Measurements from ENCODE around the gene RPL37A.

DNA sequence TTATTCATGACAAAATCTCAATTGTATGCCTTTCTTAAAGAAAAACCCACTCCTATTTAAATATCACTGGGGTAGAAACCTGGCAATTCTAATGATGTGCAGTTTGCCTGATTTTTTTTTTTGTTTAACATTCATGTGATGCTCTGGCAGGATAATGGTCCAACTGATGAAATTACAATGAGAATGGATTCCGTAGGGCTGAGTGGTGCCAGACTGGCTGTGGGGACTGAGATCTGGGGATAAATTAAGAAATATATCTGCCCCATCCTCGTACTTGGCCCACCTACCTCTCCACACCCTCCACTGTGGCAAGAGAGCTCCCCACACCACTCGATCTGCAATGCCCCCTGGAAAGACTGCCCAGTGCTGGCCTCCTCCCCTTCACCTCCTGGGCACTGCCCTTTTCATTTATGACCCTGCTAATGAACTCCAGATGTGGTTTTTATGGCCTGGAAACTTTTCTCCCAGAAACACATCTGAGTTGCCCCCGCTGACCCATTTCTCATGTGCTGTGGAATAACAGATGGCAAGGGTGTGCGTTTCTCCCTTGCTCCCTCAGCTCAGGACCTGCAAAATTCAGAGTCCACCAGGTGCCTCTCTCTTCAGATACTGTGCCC is 33.0 kb upstream of the RPL37A start:
- TF ChIP-seq, protein P1, sequence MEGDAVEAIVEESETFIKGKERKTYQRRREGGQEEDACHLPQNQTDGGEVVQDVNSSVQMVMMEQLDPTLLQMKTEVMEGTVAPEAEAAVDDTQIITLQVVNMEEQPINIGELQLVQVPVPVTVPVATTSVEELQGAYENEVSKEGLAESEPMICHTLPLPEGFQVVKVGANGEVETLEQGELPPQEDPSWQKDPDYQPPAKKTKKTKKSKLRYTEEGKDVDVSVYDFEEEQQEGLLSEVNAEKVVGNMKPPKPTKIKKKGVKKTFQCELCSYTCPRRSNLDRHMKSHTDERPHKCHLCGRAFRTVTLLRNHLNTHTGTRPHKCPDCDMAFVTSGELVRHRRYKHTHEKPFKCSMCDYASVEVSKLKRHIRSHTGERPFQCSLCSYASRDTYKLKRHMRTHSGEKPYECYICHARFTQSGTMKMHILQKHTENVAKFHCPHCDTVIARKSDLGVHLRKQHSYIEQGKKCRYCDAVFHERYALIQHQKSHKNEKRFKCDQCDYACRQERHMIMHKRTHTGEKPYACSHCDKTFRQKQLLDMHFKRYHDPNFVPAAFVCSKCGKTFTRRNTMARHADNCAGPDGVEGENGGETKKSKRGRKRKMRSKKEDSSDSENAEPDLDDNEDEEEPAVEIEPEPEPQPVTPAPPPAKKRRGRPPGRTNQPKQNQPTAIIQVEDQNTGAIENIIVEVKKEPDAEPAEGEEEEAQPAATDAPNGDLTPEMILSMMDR (IDR thresholded peaks at IDR 0.05; ENCODE audit: insufficient read depth, low read length), result no peak
- no peak for TF ChIP-seq GABPA (IDR thresholded peaks at IDR 0.05; ENCODE audit: low read depth)
- no peak for TF ChIP-seq POLR2AphosphoS5 (IDR thresholded peaks at IDR 0.05; ENCODE audit: low read depth)
- TF ChIP-seq, protein P2, sequence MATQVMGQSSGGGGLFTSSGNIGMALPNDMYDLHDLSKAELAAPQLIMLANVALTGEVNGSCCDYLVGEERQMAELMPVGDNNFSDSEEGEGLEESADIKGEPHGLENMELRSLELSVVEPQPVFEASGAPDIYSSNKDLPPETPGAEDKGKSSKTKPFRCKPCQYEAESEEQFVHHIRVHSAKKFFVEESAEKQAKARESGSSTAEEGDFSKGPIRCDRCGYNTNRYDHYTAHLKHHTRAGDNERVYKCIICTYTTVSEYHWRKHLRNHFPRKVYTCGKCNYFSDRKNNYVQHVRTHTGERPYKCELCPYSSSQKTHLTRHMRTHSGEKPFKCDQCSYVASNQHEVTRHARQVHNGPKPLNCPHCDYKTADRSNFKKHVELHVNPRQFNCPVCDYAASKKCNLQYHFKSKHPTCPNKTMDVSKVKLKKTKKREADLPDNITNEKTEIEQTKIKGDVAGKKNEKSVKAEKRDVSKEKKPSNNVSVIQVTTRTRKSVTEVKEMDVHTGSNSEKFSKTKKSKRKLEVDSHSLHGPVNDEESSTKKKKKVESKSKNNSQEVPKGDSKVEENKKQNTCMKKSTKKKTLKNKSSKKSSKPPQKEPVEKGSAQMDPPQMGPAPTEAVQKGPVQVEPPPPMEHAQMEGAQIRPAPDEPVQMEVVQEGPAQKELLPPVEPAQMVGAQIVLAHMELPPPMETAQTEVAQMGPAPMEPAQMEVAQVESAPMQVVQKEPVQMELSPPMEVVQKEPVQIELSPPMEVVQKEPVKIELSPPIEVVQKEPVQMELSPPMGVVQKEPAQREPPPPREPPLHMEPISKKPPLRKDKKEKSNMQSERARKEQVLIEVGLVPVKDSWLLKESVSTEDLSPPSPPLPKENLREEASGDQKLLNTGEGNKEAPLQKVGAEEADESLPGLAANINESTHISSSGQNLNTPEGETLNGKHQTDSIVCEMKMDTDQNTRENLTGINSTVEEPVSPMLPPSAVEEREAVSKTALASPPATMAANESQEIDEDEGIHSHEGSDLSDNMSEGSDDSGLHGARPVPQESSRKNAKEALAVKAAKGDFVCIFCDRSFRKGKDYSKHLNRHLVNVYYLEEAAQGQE (IDR thresholded peaks at IDR 0.05; ENCODE audit: insufficient replicate concordance, low read depth), result no peak
